ENCODE results near the gene ENTR1. TPM values are rescaled to one million over a fixed set of nuclear protein-coding genes. Genes with fewer than 3 reads are reported as not detected.

Gene ENTR1
- polyA plus RNA-seq, 3 donors: 3.3 to 60.0 (median 9.6) TPM

GRCh38 chr9:136422876-136423275 lies 12.5 kb upstream of the ENTR1 start:
- H3K36me3 Mint-ChIP-seq: peaks cover 66 to 83% of the 10 kb centered on the region in 2 donors
- Histone ChIP-seq H3K9me3 (replicated peaks in 1 of 2; ENCODE audit: control insufficient read depth in 1 of 2, insufficient read depth in 1 of 2, low read length in 2 of 2) (no peaks in the 10 kb centered on the region), H3K36me3 (replicated peaks in 1 of 2; ENCODE audit: control insufficient read depth in 1 of 2, insufficient read depth in 2 of 2, low read length in 2 of 2) (peaks cover 60 to 74% of the 10 kb centered on the region in 2 donors), H3K4me1 (ENCODE audit: control insufficient read depth in 1 of 2, insufficient read depth in 2 of 2, low read length in 2 of 2) (no peaks in the 10 kb centered on the region), H3K9ac (ENCODE audit: insufficient read depth, low read length, poor library complexity, severe bottlenecking) (no peak overlapping the region), H3K4me3 (replicated peaks in 1 of 3; ENCODE audit: low read depth in 2 of 3, low read length in 3 of 3) (no peak overlapping the region), H2AFZ (ENCODE audit: insufficient read depth, low read depth, low read length, poor library complexity, severe bottlenecking) (no peak overlapping the region), H4K20me1 (ENCODE audit: insufficient read depth, low read length) (no peaks in the 10 kb centered on the region), H3K4me2 (replicated peaks; ENCODE audit: extremely low read depth, low read length, poor library complexity, severe bottlenecking) (no peak overlapping the region), H3K27ac (ENCODE audit: low read depth in 1 of 2, low read length in 2 of 2) (no peak overlapping the region), H3K27me3 (ENCODE audit: control insufficient read depth in 2 of 2, insufficient read depth in 2 of 2, low read length in 2 of 2) (no peaks in the 10 kb centered on the region), H3K79me2 (ENCODE audit: insufficient read depth, low read length) (no peaks in the 10 kb centered on the region)
- DNase-seq: no peak
- peaks cover 0 to 1% (median 0%) of the 10 kb centered on the region in 7 donors for H3K9me3 Mint-ChIP-seq
- no peaks in the 10 kb centered on the region for H3K4me1 Mint-ChIP-seq
- no peak overlapping the region for H3K27ac Mint-ChIP-seq
- no peaks in the 10 kb centered on the region for H3K27me3 Mint-ChIP-seq (ENCODE audit: low read depth in 3 of 3)
- no peak for TF ChIP-seq CTCF (IDR thresholded peaks at IDR 0.05)
- WGBS (ENCODE audit: insufficient coverage): 98% methylated on average over 26 of the region's 26 CpGs
- no peak overlapping the region for H3K4me3 Mint-ChIP-seq
- intact Hi-C loops (cut with micrococcal nuclease): no loop called here

GRCh38 chr9:136421791-136422190 lies 11.4 kb upstream of the ENTR1 start:
- Histone ChIP-seq H3K4me2 (replicated peaks; ENCODE audit: extremely low read depth, low read length, poor library complexity, severe bottlenecking) (no peak overlapping the region), H3K9me3 (replicated peaks in 1 of 2; ENCODE audit: control insufficient read depth in 1 of 2, insufficient read depth in 1 of 2, low read length in 2 of 2) (no peaks in the 10 kb centered on the region), H3K4me3 (replicated peaks in 1 of 3; ENCODE audit: low read depth in 2 of 3, low read length in 3 of 3) (no peak overlapping the region), H3K9ac (ENCODE audit: insufficient read depth, low read length, poor library complexity, severe bottlenecking) (no peak overlapping the region), H3K4me1 (ENCODE audit: control insufficient read depth in 1 of 2, insufficient read depth in 2 of 2, low read length in 2 of 2) (no peaks in the 10 kb centered on the region), H4K20me1 (ENCODE audit: insufficient read depth, low read length) (no peaks in the 10 kb centered on the region), H3K27ac (ENCODE audit: low read depth in 1 of 2, low read length in 2 of 2) (no peak overlapping the region), H2AFZ (ENCODE audit: insufficient read depth, low read depth, low read length, poor library complexity, severe bottlenecking) (no peak overlapping the region), H3K36me3 (replicated peaks in 1 of 2; ENCODE audit: control insufficient read depth in 1 of 2, insufficient read depth in 2 of 2, low read length in 2 of 2) (peaks cover 68 to 84% of the 10 kb centered on the region in 2 donors), H3K27me3 (ENCODE audit: control insufficient read depth in 2 of 2, insufficient read depth in 2 of 2, low read length in 2 of 2) (no peaks in the 10 kb centered on the region), H3K79me2 (ENCODE audit: insufficient read depth, low read length) (no peaks in the 10 kb centered on the region)
- TF ChIP-seq CTCF (IDR thresholded peaks at IDR 0.05): no peak
- WGBS (ENCODE audit: insufficient coverage): 96% methylated on average over 20 of the region's 21 CpGs
- intact Hi-C loops (cut with micrococcal nuclease): no loop called here
- Mint-ChIP-seq H3K4me1 (no peaks in the 10 kb centered on the region), H3K27me3 (ENCODE audit: low read depth in 3 of 3) (no peaks in the 10 kb centered on the region), H3K36me3 (peaks cover 74 to 94% of the 10 kb centered on the region in 2 donors), H3K4me3 (no peak overlapping the region), H3K27ac (no peak overlapping the region), H3K9me3 (peaks cover 0 to 1% (median 0%) of the 10 kb centered on the region in 7 donors)
- no peak for DNase-seq

Measured in CD14-positive monocyte (primary cell).